Stimulated activated CD8-positive, alpha-beta memory T cell treated with anti-CD3 and anti-CD28 coated beads, Interleukin-7, amount 100 ng/mL, for 1 hour (primary cell): ENCODE measurements around the gene HAUS5.

Experiments
- DNase-seq, 2 donors: peaks; one replicate each; pipeline ENCODE4 v3.0.0-alpha.2; 2020; ENCODE audit warnings: low read depth in 2 of 2

HAUS5 gene

GRCh38 chr19:35671818-35672217 lies 59.3 kb downstream of the HAUS5 start:
- no peak for DNase-seq

GRCh38 chr19:35673121-35673804 lies 60.7 kb downstream of the HAUS5 start:
- DNase-seq: no peak
